ENCODE results near the gene SSBP3. TPM values are rescaled to one million over a fixed set of nuclear protein-coding genes. Genes with fewer than 3 reads are reported as not detected.
A peak's percentile ranks its signal among the peaks of the same experiment; 100 is the strongest.

The SSBP3 gene
- total RNA-seq, 4 donors from 2014 or later = 17.1 to 25.4 (median 21.5) TPM

DNA sequence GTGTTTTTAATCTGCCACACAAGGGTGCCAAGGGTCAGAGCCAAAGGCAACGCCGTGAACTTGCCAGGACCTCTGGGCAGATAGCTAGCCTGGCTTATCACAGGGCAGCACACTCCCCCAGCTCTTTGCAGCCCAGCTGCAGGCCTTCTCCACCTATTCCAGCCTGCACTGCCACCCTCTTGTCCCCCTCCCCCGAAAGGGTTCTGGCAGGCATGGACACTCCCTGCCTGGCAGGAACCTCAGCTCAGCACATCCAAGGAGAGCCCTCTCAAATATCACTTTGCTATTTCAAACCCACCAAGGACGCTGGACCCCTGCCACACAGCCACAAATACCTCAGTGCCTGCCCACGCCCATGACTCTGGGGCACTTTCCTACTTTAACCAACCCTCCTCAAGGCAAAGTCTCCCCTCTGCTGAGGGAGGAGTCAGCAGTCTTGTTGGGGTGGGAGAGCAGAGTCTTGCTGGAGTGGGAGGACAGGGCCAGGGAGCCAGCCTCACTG lies 9.1 kb downstream of the SSBP3 start:
- TF ChIP-seq POLR2A (IDR thresholded peaks at IDR 0.05) = no peak
- TF ChIP-seq, protein P1, sequence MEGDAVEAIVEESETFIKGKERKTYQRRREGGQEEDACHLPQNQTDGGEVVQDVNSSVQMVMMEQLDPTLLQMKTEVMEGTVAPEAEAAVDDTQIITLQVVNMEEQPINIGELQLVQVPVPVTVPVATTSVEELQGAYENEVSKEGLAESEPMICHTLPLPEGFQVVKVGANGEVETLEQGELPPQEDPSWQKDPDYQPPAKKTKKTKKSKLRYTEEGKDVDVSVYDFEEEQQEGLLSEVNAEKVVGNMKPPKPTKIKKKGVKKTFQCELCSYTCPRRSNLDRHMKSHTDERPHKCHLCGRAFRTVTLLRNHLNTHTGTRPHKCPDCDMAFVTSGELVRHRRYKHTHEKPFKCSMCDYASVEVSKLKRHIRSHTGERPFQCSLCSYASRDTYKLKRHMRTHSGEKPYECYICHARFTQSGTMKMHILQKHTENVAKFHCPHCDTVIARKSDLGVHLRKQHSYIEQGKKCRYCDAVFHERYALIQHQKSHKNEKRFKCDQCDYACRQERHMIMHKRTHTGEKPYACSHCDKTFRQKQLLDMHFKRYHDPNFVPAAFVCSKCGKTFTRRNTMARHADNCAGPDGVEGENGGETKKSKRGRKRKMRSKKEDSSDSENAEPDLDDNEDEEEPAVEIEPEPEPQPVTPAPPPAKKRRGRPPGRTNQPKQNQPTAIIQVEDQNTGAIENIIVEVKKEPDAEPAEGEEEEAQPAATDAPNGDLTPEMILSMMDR (IDR thresholded peaks at IDR 0.05) = no peak
- H3K36me3 ChIP-seq = peaks cover 15 to 97% (median 17%) of the 10 kb centered on the region in 3 donors
- no peak for DNase-seq
- WGBS, 2 donors = 58 to 63% methylated on average over 2 to 5 of the region's 5 CpGs
- H3K27me3 ChIP-seq = no peaks in the 10 kb centered on the region
- H3K9me3 ChIP-seq = no peaks in the 10 kb centered on the region
- H3K4me3 ChIP-seq = no peak overlapping the region
- intact Hi-C loops (cut with DNase I) = no loop called here
- H3K4me1 ChIP-seq = peaks cover 0 to 34% (median 0%) of the 10 kb centered on the region in 3 donors
- peak overlapping the region in 2 of 4 donors; percentile 33 to 44 for H3K27ac ChIP-seq

DNA sequence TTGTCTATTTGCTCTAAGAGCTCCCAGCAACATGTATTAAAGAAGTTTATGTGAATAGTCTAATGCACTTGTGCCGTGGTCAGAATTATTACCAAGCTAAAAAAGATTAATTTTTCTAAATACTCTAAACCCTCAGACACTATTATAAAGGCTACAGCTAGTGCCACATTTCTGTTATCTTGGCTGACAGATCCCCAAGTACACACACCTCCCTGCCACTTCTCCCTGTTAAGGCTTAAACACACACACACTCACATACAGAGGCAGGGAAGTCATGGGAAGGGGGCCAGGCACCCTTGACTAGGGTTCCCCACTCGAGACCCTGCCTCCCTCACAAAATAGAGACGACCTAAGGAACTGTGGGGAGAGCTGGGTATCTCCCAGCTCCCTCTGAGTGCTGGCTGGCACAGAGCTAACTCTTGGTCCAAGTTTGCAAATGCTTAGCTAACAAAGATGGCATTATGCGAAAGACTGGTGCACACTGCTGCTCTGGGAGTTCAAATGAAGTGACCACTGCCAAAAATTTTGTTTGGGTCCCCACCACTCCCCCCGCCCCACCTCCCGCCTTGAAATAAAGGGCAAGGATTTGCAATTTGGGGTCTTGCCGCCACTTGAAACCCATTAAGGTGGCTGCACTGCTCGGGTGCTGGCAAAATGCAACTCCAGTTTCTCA lies 9.8 kb downstream of the SSBP3 start:
- TF ChIP-seq, protein P1 (IDR thresholded peaks at IDR 0.05) = no peak
- TF ChIP-seq POLR2A (IDR thresholded peaks at IDR 0.05) = no peak
- Histone ChIP-seq H3K27me3 (no peaks in the 10 kb centered on the region), H3K4me3 (no peak overlapping the region), H3K4me1 (peaks cover 0 to 27% (median 0%) of the 10 kb centered on the region in 3 donors), H3K36me3 (peaks cover 15 to 97% (median 17%) of the 10 kb centered on the region in 3 donors), H3K9me3 (no peaks in the 10 kb centered on the region), H3K27ac (no peak overlapping the region)
- intact Hi-C loops (cut with DNase I) = no loop called here
- WGBS, 2 donors = 72 to 81% methylated on average over 3 to 7 of the region's 8 CpGs
- no peak for DNase-seq

DNA sequence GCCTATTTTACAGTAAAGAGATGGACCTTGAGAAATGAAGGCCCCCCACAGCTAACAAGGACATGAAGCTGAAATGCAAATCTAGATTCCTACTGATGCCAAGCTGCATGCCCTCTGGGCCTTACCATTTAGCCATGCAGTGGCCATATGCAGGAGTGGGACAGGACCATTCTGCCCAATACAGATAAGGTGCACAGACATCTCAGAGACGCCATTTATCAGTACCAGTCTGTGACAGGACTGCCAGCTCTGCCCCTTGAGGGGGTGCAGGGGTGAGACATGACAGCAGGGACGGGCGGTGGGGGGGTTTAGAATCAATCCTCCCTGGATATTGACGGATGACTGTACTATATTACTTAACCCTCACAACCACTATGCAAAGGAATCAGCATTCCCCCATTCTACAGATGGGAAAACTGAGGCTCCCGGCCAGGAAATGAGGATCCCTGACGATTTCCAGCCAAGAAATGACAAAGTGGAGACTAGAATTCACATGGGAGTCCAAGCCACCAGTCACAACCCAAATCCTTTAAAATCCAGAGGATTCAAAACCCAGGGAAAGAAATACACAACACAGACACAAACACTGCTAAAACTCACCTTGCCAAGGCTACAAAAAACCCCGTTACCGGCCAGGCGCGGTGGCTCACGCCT lies 10.8 kb downstream of the SSBP3 start:
- Histone ChIP-seq H3K36me3 (peaks cover 11 to 97% (median 17%) of the 10 kb centered on the region in 3 donors), H3K4me3 (no peak overlapping the region), H3K27ac (no peak overlapping the region), H3K9me3 (no peaks in the 10 kb centered on the region), H3K4me1 (peaks cover 0 to 21% (median 0%) of the 10 kb centered on the region in 3 donors), H3K27me3 (no peaks in the 10 kb centered on the region)
- no peak for DNase-seq
- WGBS, 2 donors = 79 to 93% methylated on average over 7 to 10 of the region's 11 CpGs
- TF ChIP-seq POLR2A (IDR thresholded peaks at IDR 0.05) = no peak
- intact Hi-C loops (cut with DNase I) = no loop called here

DNA sequence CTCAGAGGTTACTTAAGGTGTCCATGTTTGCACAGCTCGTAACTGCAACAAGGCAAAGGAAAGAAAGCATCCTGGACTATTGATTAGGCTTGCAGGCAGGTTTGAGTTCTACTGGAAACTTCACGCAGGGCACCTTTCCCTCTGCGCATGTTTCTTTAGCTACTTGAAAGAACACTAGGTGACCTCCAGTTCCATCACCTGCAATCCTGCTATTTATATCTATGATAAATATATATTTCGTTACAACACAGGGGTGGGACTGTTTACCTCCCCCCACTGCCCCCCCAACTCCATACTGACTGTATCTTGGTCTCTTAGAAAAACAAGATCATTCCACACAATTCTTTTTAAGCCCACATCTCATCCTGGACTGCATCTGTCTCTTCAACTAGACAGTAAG lies 12.1 kb downstream of the SSBP3 start:
- intact Hi-C loops (cut with DNase I) = no loop called here
- no peaks in the 10 kb centered on the region for H3K27me3 ChIP-seq
- no peak overlapping the region for H3K4me3 ChIP-seq
- no peak for DNase-seq
- 89 to 97% methylated on average over 3 to 4 of the region's 4 CpGs for WGBS, 2 donors
- TF ChIP-seq POLR2A (IDR thresholded peaks at IDR 0.05) = no peak
- TF ChIP-seq, protein P1 (IDR thresholded peaks at IDR 0.05) = no peak
- peaks cover 0 to 21% (median 0%) of the 10 kb centered on the region in 3 donors for H3K4me1 ChIP-seq
- no peaks in the 10 kb centered on the region for H3K9me3 ChIP-seq
- H3K36me3 ChIP-seq = peaks cover 6 to 97% (median 7%) of the 10 kb centered on the region in 3 donors
- H3K27ac ChIP-seq = no peak overlapping the region

DNA sequence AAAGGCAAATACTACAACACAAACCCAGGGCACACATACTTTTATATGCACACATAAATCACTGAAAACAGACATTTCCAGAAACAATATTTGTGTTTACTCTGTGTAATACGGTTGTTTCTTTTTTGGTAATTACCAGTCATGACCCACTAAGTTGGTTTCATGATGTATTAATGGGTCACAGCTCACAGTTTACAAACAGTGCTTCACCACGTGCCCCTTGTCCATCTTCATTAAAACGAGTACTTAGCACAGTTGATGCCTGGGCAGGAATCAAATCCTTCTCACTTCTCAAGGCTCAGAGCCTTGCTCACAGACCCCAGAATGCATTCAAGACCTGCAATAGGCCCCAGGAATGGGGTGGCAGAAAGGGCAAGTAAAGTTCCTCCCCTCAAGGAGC lies 13.8 kb downstream of the SSBP3 start:
- TF ChIP-seq POLR2A (IDR thresholded peaks at IDR 0.05) = no peak
- TF ChIP-seq, protein P1 (IDR thresholded peaks at IDR 0.05) = no peak
- Histone ChIP-seq H3K4me1 (peaks cover 0 to 31% (median 0%) of the 10 kb centered on the region in 3 donors), H3K4me3 (no peak overlapping the region), H3K27ac (no peak overlapping the region), H3K9me3 (no peaks in the 10 kb centered on the region), H3K36me3 (peaks cover 0 to 97% (median 7%) of the 10 kb centered on the region in 3 donors), H3K27me3 (no peaks in the 10 kb centered on the region)
- 62 to 68% methylated on average over 3 of the region's 3 CpGs for whole genome bisulfite sequencing, 2 donors
- intact Hi-C loops (cut with DNase I) = no loop called here
- DNase-seq = no peak
